WTC11 (cell line): ENCODE data around the gene ADGRL4. TPM values are rescaled to one million over a fixed set of nuclear protein-coding genes. Genes with fewer than 3 reads are reported as not detected.

Experiments used
- ATAC-seq: fragments of 200-7000 bp; cut with Tn5 transposase; 2 replicates; pipeline ENCODE4 v1.10.0; 2021; ENCODE audit warnings: mild to moderate bottlenecking, moderate library complexity
- CTCF ChIA-PET: fragments of 300-600 bp; sonication (Branson Sonifier 250); formaldehyde crosslinking; loops from one replicate; lab custom pipeline; 2021; ENCODE audit warnings: antibody characterized with exemption; lab: Charles Lee
- POLR2A ChIA-PET: fragments of 350-600 bp; sonication (Branson Sonifier 250); formaldehyde crosslinking; loops from one replicate; lab custom pipeline; 2021; ENCODE audit warnings: antibody characterized with exemption; lab: Charles Lee
- DNase-seq: peaks from one replicate; pipeline ENCODE4 v3.0.0; 2021; ENCODE audit warnings: low spot score
- H3K27ac Mint-ChIP-seq: 2 replicates; pipeline ENCODE4 v1.8.0; 2021; ENCODE audit warnings: mixed read lengths
- H3K27me3 Mint-ChIP-seq: 2 replicates; pipeline ENCODE4 v1.8.0; 2021; ENCODE audit warnings: low read depth, mild to moderate bottlenecking, moderate library complexity, mixed read lengths
- H3K36me3 Mint-ChIP-seq: 2 replicates; pipeline ENCODE4 v1.8.0; 2021; ENCODE audit warnings: mixed read lengths
- H3K4me1 Mint-ChIP-seq: 2 replicates; pipeline ENCODE4 v1.8.0; 2022; ENCODE audit warnings: mixed read lengths
- H3K4me3 Mint-ChIP-seq: 2 replicates; pipeline ENCODE4 v1.8.0; 2021; ENCODE audit warnings: mild to moderate bottlenecking, moderate library complexity, mixed read lengths
- H3K9me3 Mint-ChIP-seq: 2 replicates; pipeline ENCODE4 v1.8.0; 2021; ENCODE audit warnings: mixed read lengths
- E2F1 ChIP-seq: sonication (generic); formaldehyde crosslinking; IDR thresholded peaks from 2 replicates; pipeline ENCODE4 v1.8.0; 2022; ENCODE audit warnings: mild to moderate bottlenecking, missing genetic modification reagents
- E2F5 ChIP-seq: sonication (generic); formaldehyde crosslinking; IDR thresholded peaks from 2 replicates; pipeline ENCODE4 v1.8.1; 2022; ENCODE audit warnings: mild to moderate bottlenecking, moderate library complexity, missing genetic modification reagents
- ELF4 ChIP-seq: sonication (generic); formaldehyde crosslinking; IDR thresholded peaks from 2 replicates; pipeline ENCODE4 v1.8.1; 2022; ENCODE audit warnings: low read depth, mild to moderate bottlenecking, moderate library complexity, missing genetic modification reagents
- FOXJ3 ChIP-seq: sonication (generic); formaldehyde crosslinking; IDR thresholded peaks from 2 replicates; pipeline ENCODE4 v1.9.0; 2021; ENCODE audit warnings: missing genetic modification reagents, mild to moderate bottlenecking, borderline replicate concordance
- GABPB1 ChIP-seq: sonication (generic); formaldehyde crosslinking; IDR thresholded peaks from 2 replicates; pipeline ENCODE4 v1.8.1; 2023; ENCODE audit warnings: mild to moderate bottlenecking, missing genetic modification reagents
- GRHL2 ChIP-seq: fragments of 250-450 bp; sonication (Bioruptor Pico); IDR thresholded peaks from 2 replicates; pipeline ENCODE4 v1.8.0; 2022; ENCODE audit warnings: mild to moderate bottlenecking, moderate library complexity; ENCODE audit not compliant: insufficient replicate concordance, severe bottlenecking
- NFE2L1 ChIP-seq: sonication (generic); formaldehyde crosslinking; IDR thresholded peaks from 2 replicates; pipeline ENCODE4 v1.8.1; 2023; ENCODE audit warnings: missing genetic modification reagents
- NR1H2 ChIP-seq: sonication (generic); formaldehyde crosslinking; IDR thresholded peaks from 2 replicates; pipeline ENCODE4 v1.9.0; 2021; ENCODE audit warnings: mild to moderate bottlenecking, moderate library complexity, missing genetic modification reagents
- RORB ChIP-seq: fragments of 250-450 bp; sonication (Bioruptor Pico); IDR thresholded peaks from 2 replicates; pipeline ENCODE4 v1.9.0; 2021; ENCODE audit warnings: mild to moderate bottlenecking
- ZNF219 ChIP-seq: sonication (generic); formaldehyde crosslinking; IDR thresholded peaks from 2 replicates; pipeline ENCODE4 v1.8.0; 2023; ENCODE audit warnings: missing genetic modification reagents, mild to moderate bottlenecking, borderline replicate concordance
- total RNA-seq: library from RNA; stranded (reverse); gene quantifications from 3 replicates; pipeline ENCODE4 v1.2.3, GENCODE V29; 2021
- TF ChIP-seq, protein P1 (sequence below): sonication (generic); formaldehyde crosslinking; IDR thresholded peaks from 2 replicates; pipeline ENCODE4 v1.8.1; 2023; ENCODE audit warnings: mild to moderate bottlenecking, missing genetic modification reagents
- TF ChIP-seq, protein P2 (sequence below): sonication (generic); formaldehyde crosslinking; conservative IDR thresholded peaks from 2 replicates; pipeline ENCODE4 v1.8.1; 2023; ENCODE audit warnings: mild to moderate bottlenecking, low read depth, missing genetic modification reagents, moderate library complexity
- TF ChIP-seq, protein P3 (sequence below): fragments of 250-450 bp; sonication (Bioruptor Pico); IDR thresholded peaks from 2 replicates; pipeline ENCODE4 v1.9.0; 2021; ENCODE audit warnings: mild to moderate bottlenecking, borderline replicate concordance
- TF ChIP-seq, protein P4 (sequence below): sonication (generic); formaldehyde crosslinking; conservative IDR thresholded peaks from 2 replicates; pipeline ENCODE4 v1.8.1; 2022; ENCODE audit warnings: mild to moderate bottlenecking, missing genetic modification reagents
- TF ChIP-seq, protein P5 (sequence below): fragments of 250-450 bp; sonication (Bioruptor Pico); IDR thresholded peaks from 2 replicates; pipeline ENCODE4 v2.1.2; 2022; ENCODE audit warnings: mild to moderate bottlenecking, moderate library complexity

Gene ADGRL4
- total RNA-seq, 1 experiment from 2014 or later = 0.37 TPM

GRCh38 chr1:79037085-79037484, 30.6 kb upstream of the ADGRL4 start:
- Mint-ChIP-seq H3K36me3 (peaks cover 33% of the 10 kb centered on the region), H3K4me1 (no peaks in the 10 kb centered on the region), H3K4me3 (no peak overlapping the region), H3K27ac (no peak overlapping the region)
- ATAC-seq = no peak
- POLR2A ChIA-PET = no interaction called here
- DNase-seq = no peak
- CTCF ChIA-PET = no interaction called here
- TF ChIP-seq, protein P1, sequence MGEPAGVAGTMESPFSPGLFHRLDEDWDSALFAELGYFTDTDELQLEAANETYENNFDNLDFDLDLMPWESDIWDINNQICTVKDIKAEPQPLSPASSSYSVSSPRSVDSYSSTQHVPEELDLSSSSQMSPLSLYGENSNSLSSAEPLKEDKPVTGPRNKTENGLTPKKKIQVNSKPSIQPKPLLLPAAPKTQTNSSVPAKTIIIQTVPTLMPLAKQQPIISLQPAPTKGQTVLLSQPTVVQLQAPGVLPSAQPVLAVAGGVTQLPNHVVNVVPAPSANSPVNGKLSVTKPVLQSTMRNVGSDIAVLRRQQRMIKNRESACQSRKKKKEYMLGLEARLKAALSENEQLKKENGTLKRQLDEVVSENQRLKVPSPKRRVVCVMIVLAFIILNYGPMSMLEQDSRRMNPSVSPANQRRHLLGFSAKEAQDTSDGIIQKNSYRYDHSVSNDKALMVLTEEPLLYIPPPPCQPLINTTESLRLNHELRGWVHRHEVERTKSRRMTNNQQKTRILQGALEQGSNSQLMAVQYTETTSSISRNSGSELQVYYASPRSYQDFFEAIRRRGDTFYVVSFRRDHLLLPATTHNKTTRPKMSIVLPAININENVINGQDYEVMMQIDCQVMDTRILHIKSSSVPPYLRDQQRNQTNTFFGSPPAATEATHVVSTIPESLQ = no peak
- TF ChIP-seq, protein P2, sequence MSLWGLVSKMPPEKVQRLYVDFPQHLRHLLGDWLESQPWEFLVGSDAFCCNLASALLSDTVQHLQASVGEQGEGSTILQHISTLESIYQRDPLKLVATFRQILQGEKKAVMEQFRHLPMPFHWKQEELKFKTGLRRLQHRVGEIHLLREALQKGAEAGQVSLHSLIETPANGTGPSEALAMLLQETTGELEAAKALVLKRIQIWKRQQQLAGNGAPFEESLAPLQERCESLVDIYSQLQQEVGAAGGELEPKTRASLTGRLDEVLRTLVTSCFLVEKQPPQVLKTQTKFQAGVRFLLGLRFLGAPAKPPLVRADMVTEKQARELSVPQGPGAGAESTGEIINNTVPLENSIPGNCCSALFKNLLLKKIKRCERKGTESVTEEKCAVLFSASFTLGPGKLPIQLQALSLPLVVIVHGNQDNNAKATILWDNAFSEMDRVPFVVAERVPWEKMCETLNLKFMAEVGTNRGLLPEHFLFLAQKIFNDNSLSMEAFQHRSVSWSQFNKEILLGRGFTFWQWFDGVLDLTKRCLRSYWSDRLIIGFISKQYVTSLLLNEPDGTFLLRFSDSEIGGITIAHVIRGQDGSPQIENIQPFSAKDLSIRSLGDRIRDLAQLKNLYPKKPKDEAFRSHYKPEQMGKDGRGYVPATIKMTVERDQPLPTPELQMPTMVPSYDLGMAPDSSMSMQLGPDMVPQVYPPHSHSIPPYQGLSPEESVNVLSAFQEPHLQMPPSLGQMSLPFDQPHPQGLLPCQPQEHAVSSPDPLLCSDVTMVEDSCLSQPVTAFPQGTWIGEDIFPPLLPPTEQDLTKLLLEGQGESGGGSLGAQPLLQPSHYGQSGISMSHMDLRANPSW (CRISPR knock-in tag) = no peak
- TF ChIP-seq NFE2L1 (CRISPR knock-in tag) (no peak), GABPB1 (CRISPR knock-in tag) (no peak), FOXJ3 (CRISPR knock-in tag) (no peak), E2F1 (no peak), ELF4 (CRISPR knock-in tag) (no peak), ZNF219 (CRISPR knock-in tag) (no peak), E2F5 (CRISPR knock-in tag) (no peak), RORB (CRISPR knock-in tag) (no peak), NR1H2 (CRISPR knock-in tag) (no peak), GRHL2 (CRISPR knock-in tag) (no peak)
- TF ChIP-seq, protein P3, sequence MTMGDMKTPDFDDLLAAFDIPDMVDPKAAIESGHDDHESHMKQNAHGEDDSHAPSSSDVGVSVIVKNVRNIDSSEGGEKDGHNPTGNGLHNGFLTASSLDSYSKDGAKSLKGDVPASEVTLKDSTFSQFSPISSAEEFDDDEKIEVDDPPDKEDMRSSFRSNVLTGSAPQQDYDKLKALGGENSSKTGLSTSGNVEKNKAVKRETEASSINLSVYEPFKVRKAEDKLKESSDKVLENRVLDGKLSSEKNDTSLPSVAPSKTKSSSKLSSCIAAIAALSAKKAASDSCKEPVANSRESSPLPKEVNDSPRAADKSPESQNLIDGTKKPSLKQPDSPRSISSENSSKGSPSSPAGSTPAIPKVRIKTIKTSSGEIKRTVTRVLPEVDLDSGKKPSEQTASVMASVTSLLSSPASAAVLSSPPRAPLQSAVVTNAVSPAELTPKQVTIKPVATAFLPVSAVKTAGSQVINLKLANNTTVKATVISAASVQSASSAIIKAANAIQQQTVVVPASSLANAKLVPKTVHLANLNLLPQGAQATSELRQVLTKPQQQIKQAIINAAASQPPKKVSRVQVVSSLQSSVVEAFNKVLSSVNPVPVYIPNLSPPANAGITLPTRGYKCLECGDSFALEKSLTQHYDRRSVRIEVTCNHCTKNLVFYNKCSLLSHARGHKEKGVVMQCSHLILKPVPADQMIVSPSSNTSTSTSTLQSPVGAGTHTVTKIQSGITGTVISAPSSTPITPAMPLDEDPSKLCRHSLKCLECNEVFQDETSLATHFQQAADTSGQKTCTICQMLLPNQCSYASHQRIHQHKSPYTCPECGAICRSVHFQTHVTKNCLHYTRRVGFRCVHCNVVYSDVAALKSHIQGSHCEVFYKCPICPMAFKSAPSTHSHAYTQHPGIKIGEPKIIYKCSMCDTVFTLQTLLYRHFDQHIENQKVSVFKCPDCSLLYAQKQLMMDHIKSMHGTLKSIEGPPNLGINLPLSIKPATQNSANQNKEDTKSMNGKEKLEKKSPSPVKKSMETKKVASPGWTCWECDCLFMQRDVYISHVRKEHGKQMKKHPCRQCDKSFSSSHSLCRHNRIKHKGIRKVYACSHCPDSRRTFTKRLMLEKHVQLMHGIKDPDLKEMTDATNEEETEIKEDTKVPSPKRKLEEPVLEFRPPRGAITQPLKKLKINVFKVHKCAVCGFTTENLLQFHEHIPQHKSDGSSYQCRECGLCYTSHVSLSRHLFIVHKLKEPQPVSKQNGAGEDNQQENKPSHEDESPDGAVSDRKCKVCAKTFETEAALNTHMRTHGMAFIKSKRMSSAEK (CRISPR knock-in tag) = no peak
- TF ChIP-seq, protein P4, sequence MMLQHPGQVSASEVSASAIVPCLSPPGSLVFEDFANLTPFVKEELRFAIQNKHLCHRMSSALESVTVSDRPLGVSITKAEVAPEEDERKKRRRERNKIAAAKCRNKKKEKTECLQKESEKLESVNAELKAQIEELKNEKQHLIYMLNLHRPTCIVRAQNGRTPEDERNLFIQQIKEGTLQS = no peak
- TF ChIP-seq, protein P5, sequence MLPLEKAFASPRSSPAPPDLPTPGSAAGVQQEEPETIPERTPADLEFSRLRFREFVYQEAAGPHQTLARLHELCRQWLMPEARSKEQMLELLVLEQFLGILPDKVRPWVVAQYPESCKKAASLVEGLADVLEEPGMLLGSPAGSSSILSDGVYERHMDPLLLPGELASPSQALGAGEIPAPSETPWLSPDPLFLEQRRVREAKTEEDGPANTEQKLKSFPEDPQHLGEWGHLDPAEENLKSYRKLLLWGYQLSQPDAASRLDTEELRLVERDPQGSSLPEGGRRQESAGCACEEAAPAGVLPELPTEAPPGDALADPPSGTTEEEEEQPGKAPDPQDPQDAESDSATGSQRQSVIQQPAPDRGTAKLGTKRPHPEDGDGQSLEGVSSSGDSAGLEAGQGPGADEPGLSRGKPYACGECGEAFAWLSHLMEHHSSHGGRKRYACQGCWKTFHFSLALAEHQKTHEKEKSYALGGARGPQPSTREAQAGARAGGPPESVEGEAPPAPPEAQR = no peak
- TF ChIP-seq, all 79 proteins: peak for 0
- Mint-ChIP-seq H3K27me3 (no peaks in the 10 kb centered on the region; the same call in 1 of the 2 replicates), H3K9me3 (peaks cover 39% of the 10 kb centered on the region)
